ENCODE results near the gene AKR1E2. TPM values are rescaled to one million over a fixed set of nuclear protein-coding genes. Genes with fewer than 3 reads are reported as not detected.

Gene AKR1E2
- total RNA-seq, 2 experiments from 2014 or later = 7.1 to 7.3 TPM

- intact Hi-C loops (cut with micrococcal nuclease) = loop anchor here (1.0 to 5.0 kb wide), 8 partner anchors 22 to 599 kb away; partner anchors contain the start of genes AKR1C3 and AKR1E2
- Mint-ChIP-seq H3K27me3 (ENCODE audit: low read depth) (no peaks in the 10 kb centered on the region), H3K27ac (no peak overlapping the region), H3K36me3 (ENCODE audit: low read depth) (peaks cover 4% of the 10 kb centered on the region), H3K4me3 (no peak overlapping the region), H3K9me3 (no peaks in the 10 kb centered on the region), H3K4me1 (ENCODE audit: low read depth) (peaks cover 6% of the 10 kb centered on the region)
- CTCF ChIA-PET = interaction anchor here (0.6 to 5.8 kb wide), 21 partner anchors 7 to 774 kb away, joined by 3 to 54 read pairs (median 6); no protein-coding TSS in a partner anchor
- DNase-seq = no peak
Measured at GRCh38 chr10:4848356-4849041, 22.5 kb downstream of the AKR1E2 start.

GRCh38 chr10:4849042-4849402 is 23.0 kb downstream of the AKR1E2 start:
- CTCF ChIA-PET = interaction anchor here (0.6 to 5.8 kb wide), 48 partner anchors 8 to 816 kb away, joined by 3 to 54 read pairs (median 4); partner anchors contain the start of genes AKR1E2 and TUBAL3

GRCh38 chr10:4849555-4850242 is 23.7 kb downstream of the AKR1E2 start:
- peak overlapping the region; percentile 22 for H3K4me3 Mint-ChIP-seq
- no peaks in the 10 kb centered on the region for H3K27me3 Mint-ChIP-seq (ENCODE audit: low read depth)
- H3K27ac Mint-ChIP-seq = peak overlapping the region; percentile 37
- intact Hi-C loops (cut with micrococcal nuclease) = loop anchor here (1.0 to 5.0 kb wide), 9 partner anchors 23 to 773 kb away; partner anchors contain the start of genes AKR1C3 and AKR1E2
- peaks cover 6% of the 10 kb centered on the region for H3K4me1 Mint-ChIP-seq (ENCODE audit: low read depth)
- H3K36me3 Mint-ChIP-seq (ENCODE audit: low read depth) = no peaks in the 10 kb centered on the region
- H3K9me3 Mint-ChIP-seq = no peaks in the 10 kb centered on the region
- CTCF ChIA-PET = interaction anchor here (0.5 to 5.8 kb wide), 62 partner anchors 8 to 954 kb away, joined by 3 to 54 read pairs (median 4); partner anchors contain the start of genes AKR1E2 and TUBAL3
- DNase-seq = peak; percentile 95

More at GRCh38 chr10:4849042-4849402, 23.0 kb downstream of the AKR1E2 start:
- no peaks in the 10 kb centered on the region for H3K9me3 Mint-ChIP-seq
- intact Hi-C loops (cut with micrococcal nuclease) = loop anchor here (1.0 to 5.0 kb wide), 8 partner anchors 23 to 598 kb away; partner anchors contain the start of genes AKR1C3 and AKR1E2
- no peak for DNase-seq
- H3K27me3 Mint-ChIP-seq (ENCODE audit: low read depth) = no peaks in the 10 kb centered on the region
- peaks cover 6% of the 10 kb centered on the region for H3K4me1 Mint-ChIP-seq (ENCODE audit: low read depth)
- peaks cover 2% of the 10 kb centered on the region for H3K36me3 Mint-ChIP-seq (ENCODE audit: low read depth)
- no peak overlapping the region for H3K4me3 Mint-ChIP-seq
- H3K27ac Mint-ChIP-seq = no peak overlapping the region

- intact Hi-C loops (cut with micrococcal nuclease) = loop anchor here (2.0 kb wide), 1 partner anchor 772 kb away; no protein-coding TSS in a partner anchor
- CTCF ChIA-PET = interaction anchor here (0.5 to 5.8 kb wide), 47 partner anchors 7 to 953 kb away, joined by 3 to 54 read pairs (median 4); partner anchors contain the start of genes AKR1E2 and TUBAL3
- DNase-seq = no peak
- no peaks in the 10 kb centered on the region for H3K36me3 Mint-ChIP-seq (ENCODE audit: low read depth)
- H3K9me3 Mint-ChIP-seq = no peaks in the 10 kb centered on the region
- no peak overlapping the region for H3K4me3 Mint-ChIP-seq
- H3K4me1 Mint-ChIP-seq (ENCODE audit: low read depth) = peaks cover 6% of the 10 kb centered on the region
- H3K27ac Mint-ChIP-seq = no peak overlapping the region
- no peaks in the 10 kb centered on the region for H3K27me3 Mint-ChIP-seq (ENCODE audit: low read depth)
Measured at GRCh38 chr10:4850397-4850796, 24.4 kb downstream of the AKR1E2 start.

- Mint-ChIP-seq H3K27me3 (ENCODE audit: low read depth) (no peaks in the 10 kb centered on the region), H3K4me3 (no peak overlapping the region), H3K27ac (no peak overlapping the region), H3K4me1 (ENCODE audit: low read depth) (peaks cover 6% of the 10 kb centered on the region), H3K9me3 (no peaks in the 10 kb centered on the region), H3K36me3 (ENCODE audit: low read depth) (no peaks in the 10 kb centered on the region)
- DNase-seq = no peak
- CTCF ChIA-PET = interaction anchor here (0.8 to 5.8 kb wide), 12 partner anchors 14 to 772 kb away, joined by 3 to 54 read pairs (median 12); no protein-coding TSS in a partner anchor
- intact Hi-C loops (cut with micrococcal nuclease) = loop anchor here (2.0 kb wide), 1 partner anchor 772 kb away; no protein-coding TSS in a partner anchor
Measured at GRCh38 chr10:4851176-4851575, 25.2 kb downstream of the AKR1E2 start.

GRCh38 chr10:4851846-4852245 is 25.8 kb downstream of the AKR1E2 start:
- Mint-ChIP-seq H3K9me3 (no peaks in the 10 kb centered on the region), H3K4me1 (ENCODE audit: low read depth) (peaks cover 6% of the 10 kb centered on the region), H3K4me3 (no peak overlapping the region), H3K27me3 (ENCODE audit: low read depth) (no peaks in the 10 kb centered on the region), H3K36me3 (ENCODE audit: low read depth) (no peaks in the 10 kb centered on the region), H3K27ac (no peak overlapping the region)
- no peak for DNase-seq
- CTCF ChIA-PET = interaction anchor here (0.6 to 5.8 kb wide), 10 partner anchors 8 to 771 kb away, joined by 3 to 54 read pairs (median 16); no protein-coding TSS in a partner anchor
- intact Hi-C loops (cut with micrococcal nuclease) = loop anchor here (2.0 kb wide), 1 partner anchor 771 kb away; no protein-coding TSS in a partner anchor

- CTCF ChIA-PET = no interaction called here
- no peaks in the 10 kb centered on the region for H3K9me3 Mint-ChIP-seq
- no peaks in the 10 kb centered on the region for H3K27me3 Mint-ChIP-seq (ENCODE audit: low read depth)
- no peak overlapping the region for H3K4me3 Mint-ChIP-seq
- H3K4me1 Mint-ChIP-seq (ENCODE audit: low read depth) = peaks cover 4% of the 10 kb centered on the region
- H3K27ac Mint-ChIP-seq = no peak overlapping the region
- peaks cover 6% of the 10 kb centered on the region for H3K36me3 Mint-ChIP-seq (ENCODE audit: low read depth)
- no peak for DNase-seq
- intact Hi-C loops (cut with micrococcal nuclease) = no loop called here
Measured at GRCh38 chr10:4865945-4866661, 40.1 kb downstream of the AKR1E2 start.

GRCh38 chr10:4867109-4867519 is 41.1 kb downstream of the AKR1E2 start:
- Mint-ChIP-seq H3K4me3 (no peak overlapping the region), H3K9me3 (no peaks in the 10 kb centered on the region), H3K4me1 (ENCODE audit: low read depth) (peaks cover 5% of the 10 kb centered on the region), H3K27me3 (ENCODE audit: low read depth) (no peaks in the 10 kb centered on the region), H3K27ac (no peak overlapping the region), H3K36me3 (ENCODE audit: low read depth) (peaks cover 5% of the 10 kb centered on the region)
- CTCF ChIA-PET = no interaction called here
- intact Hi-C loops (cut with micrococcal nuclease) = no loop called here
- no peak for DNase-seq

- H3K27me3 Mint-ChIP-seq (ENCODE audit: low read depth) = no peaks in the 10 kb centered on the region
- peaks cover 4% of the 10 kb centered on the region for H3K36me3 Mint-ChIP-seq (ENCODE audit: low read depth)
- no peak overlapping the region for H3K4me3 Mint-ChIP-seq
- intact Hi-C loops (cut with micrococcal nuclease) = no loop called here
- CTCF ChIA-PET = interaction anchor here (2.2 kb wide), 1 partner anchor 17 kb away, joined by 8 read pairs; no protein-coding TSS in a partner anchor
- H3K4me1 Mint-ChIP-seq (ENCODE audit: low read depth) = peaks cover 5% of the 10 kb centered on the region
- DNase-seq = no peak
- no peaks in the 10 kb centered on the region for H3K9me3 Mint-ChIP-seq
- H3K27ac Mint-ChIP-seq = no peak overlapping the region
Measured at GRCh38 chr10:4867520-4868356, 41.7 kb downstream of the AKR1E2 start.

GRCh38 chr10:4868357-4868657 is 42.3 kb downstream of the AKR1E2 start:
- Mint-ChIP-seq H3K27me3 (ENCODE audit: low read depth) (no peaks in the 10 kb centered on the region), H3K4me1 (ENCODE audit: low read depth) (peaks cover 5% of the 10 kb centered on the region), H3K27ac (no peak overlapping the region), H3K4me3 (no peak overlapping the region), H3K9me3 (no peaks in the 10 kb centered on the region), H3K36me3 (ENCODE audit: low read depth) (peaks cover 5% of the 10 kb centered on the region)
- intact Hi-C loops (cut with micrococcal nuclease) = no loop called here
- no peak for DNase-seq
- CTCF ChIA-PET = interaction anchor here (2.2 kb wide), 1 partner anchor 18 kb away, joined by 8 read pairs; no protein-coding TSS in a partner anchor

- no peak for DNase-seq
- CTCF ChIA-PET = interaction anchor here (0.8 kb wide), 1 partner anchor 29 kb away, joined by 3 read pairs; no protein-coding TSS in a partner anchor
- H3K9me3 Mint-ChIP-seq = no peaks in the 10 kb centered on the region
- no peaks in the 10 kb centered on the region for H3K27me3 Mint-ChIP-seq (ENCODE audit: low read depth)
- H3K27ac Mint-ChIP-seq = no peak overlapping the region
- intact Hi-C loops (cut with micrococcal nuclease) = no loop called here
- peaks cover 8% of the 10 kb centered on the region for H3K36me3 Mint-ChIP-seq (ENCODE audit: low read depth)
- H3K4me1 Mint-ChIP-seq (ENCODE audit: low read depth) = no peaks in the 10 kb centered on the region
- H3K4me3 Mint-ChIP-seq = no peak overlapping the region
Measured at GRCh38 chr10:4882704-4883078, 56.7 kb downstream of the AKR1E2 start.
